A673 (cell line): ENCODE data around the gene GABRA4.

Experiments
- EZH2 ChIP-seq: fragments of 200-600 bp; sonication (generic); IDR thresholded peaks from 2 replicates; pipeline ENCODE4 v1.6.1; 2017; ENCODE audit warnings: borderline replicate concordance, low read depth, mild to moderate bottlenecking, mixed read lengths, antibody characterized with exemption, low read length; ENCODE audit not compliant: poor library complexity, severe bottlenecking
- TF ChIP-seq, protein P1 (sequence below): fragments of 300-800, 200-600 bp; sonication (generic); conservative IDR thresholded peaks from 2 replicates; pipeline ENCODE4 v1.5.1; 2017; ENCODE audit warnings: low read depth, mild to moderate bottlenecking, antibody characterized with exemption, low read length, moderate library complexity, mixed read lengths

- TF ChIP-seq, protein P1, sequence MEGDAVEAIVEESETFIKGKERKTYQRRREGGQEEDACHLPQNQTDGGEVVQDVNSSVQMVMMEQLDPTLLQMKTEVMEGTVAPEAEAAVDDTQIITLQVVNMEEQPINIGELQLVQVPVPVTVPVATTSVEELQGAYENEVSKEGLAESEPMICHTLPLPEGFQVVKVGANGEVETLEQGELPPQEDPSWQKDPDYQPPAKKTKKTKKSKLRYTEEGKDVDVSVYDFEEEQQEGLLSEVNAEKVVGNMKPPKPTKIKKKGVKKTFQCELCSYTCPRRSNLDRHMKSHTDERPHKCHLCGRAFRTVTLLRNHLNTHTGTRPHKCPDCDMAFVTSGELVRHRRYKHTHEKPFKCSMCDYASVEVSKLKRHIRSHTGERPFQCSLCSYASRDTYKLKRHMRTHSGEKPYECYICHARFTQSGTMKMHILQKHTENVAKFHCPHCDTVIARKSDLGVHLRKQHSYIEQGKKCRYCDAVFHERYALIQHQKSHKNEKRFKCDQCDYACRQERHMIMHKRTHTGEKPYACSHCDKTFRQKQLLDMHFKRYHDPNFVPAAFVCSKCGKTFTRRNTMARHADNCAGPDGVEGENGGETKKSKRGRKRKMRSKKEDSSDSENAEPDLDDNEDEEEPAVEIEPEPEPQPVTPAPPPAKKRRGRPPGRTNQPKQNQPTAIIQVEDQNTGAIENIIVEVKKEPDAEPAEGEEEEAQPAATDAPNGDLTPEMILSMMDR = no peak
- no peak for TF ChIP-seq EZH2
Measured at GRCh38 chr4:46933686-46934085, 59.7 kb downstream of the GABRA4 start.
